IMR-90 (cell line): Measurements from ENCODE around the gene HAND2. TPM values are rescaled to one million over a fixed set of nuclear protein-coding genes. Genes with fewer than 3 reads are reported as not detected.
A peak's percentile ranks its signal among the peaks of the same experiment; 100 is the strongest.

Experiments
- ATAC-seq: fragments of 200-7000 bp; cut with Tn5 transposase; 2 replicates; pipeline ENCODE4 v1.9.1; 2020; ENCODE audit warnings: low read depth, mild to moderate bottlenecking, moderate library complexity
- BruUV-seq: library from RNA; stranded (reverse); fragments of 400-500 nt; replicated peaks from 2 replicates; lab custom pipeline; 2021; lab: Mats Ljungman, UMichigan
- CTCF ChIA-PET: fragments of 300-600 bp; formaldehyde crosslinking; extraction: SDS; loops from one replicate; lab custom pipeline; 2021; ENCODE audit warnings: antibody characterized with exemption; lab: Yijun Ruan, JAX
- POLR2A ChIA-PET: fragments of 300-600 bp; sonication (Branson Sonifier 250); formaldehyde crosslinking; loops from one replicate; lab custom pipeline; 2022; ENCODE audit warnings: antibody characterized with exemption; ENCODE audit not compliant: unreplicated experiment; lab: Charles Lee
- DNase-seq: peaks from one replicate; pipeline ENCODE4 v3.0.0; 2013
- H2AFZ ChIP-seq: replicated peaks from 2 replicates; pipeline ENCODE3; 2013; ENCODE audit warnings: low read length, mild to moderate bottlenecking; ENCODE audit not compliant: poor library complexity
- H2AK5ac ChIP-seq: 2 replicates; pipeline ENCODE4 v1.6.1; 2013; ENCODE audit warnings: low read depth, low read length, inconsistent platforms
- H2AK9ac ChIP-seq: replicated peaks from 2 replicates; pipeline ENCODE3; 2013; ENCODE audit warnings: mild to moderate bottlenecking, low read depth, low read length, moderate library complexity; ENCODE audit not compliant: poor library complexity
- H2BK120ac ChIP-seq: 2 replicates; pipeline ENCODE4 v1.6.1; 2013; ENCODE audit warnings: low read depth, low read length, inconsistent platforms
- H2BK15ac ChIP-seq: 3 replicates; pipeline ENCODE4 v1.6.1; 2013; ENCODE audit warnings: low read depth, low read length, inconsistent platforms
- H2BK20ac ChIP-seq: 2 replicates; pipeline ENCODE4 v1.6.1; 2013; ENCODE audit warnings: low read depth, mild to moderate bottlenecking, inconsistent platforms, low read length, moderate library complexity
- H2BK5ac ChIP-seq: 2 replicates; pipeline ENCODE4 v1.6.1; 2013; ENCODE audit warnings: mild to moderate bottlenecking, low read depth, low read length, inconsistent platforms; ENCODE audit not compliant: poor library complexity, severe bottlenecking
- H3K14ac ChIP-seq: replicated peaks from 2 replicates; pipeline ENCODE4 v1.6.1; 2013; ENCODE audit warnings: low read depth, low read length, inconsistent platforms
- H3K18ac ChIP-seq: 2 replicates; pipeline ENCODE4 v1.6.1; 2013; ENCODE audit warnings: low read depth, low read length, control low read depth
- H3K23ac ChIP-seq: 2 replicates; pipeline ENCODE4 v1.6.1; 2013; ENCODE audit warnings: low read depth, low read length, inconsistent platforms
- H3K27ac ChIP-seq: 2 replicates; pipeline ENCODE4 v1.5.1; 2013; ENCODE audit warnings: mild to moderate bottlenecking, control low read depth, low read length; ENCODE audit not compliant: insufficient read depth
- H3K27me3 ChIP-seq: 2 replicates; pipeline ENCODE4 v1.6.1; 2013; ENCODE audit warnings: low read length; ENCODE audit not compliant: control insufficient read depth, insufficient read depth
- H3K36me3 ChIP-seq: 2 replicates; pipeline ENCODE4 v1.6.1; 2013; ENCODE audit warnings: low read length, mixed read lengths; ENCODE audit not compliant: control insufficient read depth, insufficient read depth
- H3K4ac ChIP-seq: 2 replicates; pipeline ENCODE4 v1.6.1; 2013; ENCODE audit warnings: low read depth, low read length, inconsistent platforms
- H3K4me1 ChIP-seq: 2 replicates; pipeline ENCODE4 v1.6.1; 2013; ENCODE audit warnings: low read length, mixed read lengths; ENCODE audit not compliant: control insufficient read depth, insufficient read depth
- H3K4me2 ChIP-seq: 2 replicates; pipeline ENCODE4 v1.6.1; 2013; ENCODE audit warnings: low read depth, mild to moderate bottlenecking, control low read depth, low read length, moderate library complexity
- H3K4me3 ChIP-seq: 2 replicates; pipeline ENCODE4 v1.5.1; 2013; ENCODE audit warnings: low read depth, mild to moderate bottlenecking, control low read depth, low read length, moderate library complexity; ENCODE audit not compliant: insufficient read depth
- H3K56ac ChIP-seq: 2 replicates; pipeline ENCODE4 v1.6.1; 2013; ENCODE audit warnings: low read length, inconsistent platforms; ENCODE audit not compliant: insufficient read depth; ENCODE audit errors: extremely low read depth
- H3K79me1 ChIP-seq, 2 experiments: 2 replicates each; pipeline ENCODE4 v1.6.1; 2013; ENCODE audit warnings: low read length in 2 of 2, inconsistent platforms in 1 of 2, low read depth in 1 of 2
- H3K9ac ChIP-seq: 2 replicates; pipeline ENCODE4 v1.6.1; 2013; ENCODE audit warnings: low read depth, low read length, control low read depth
- H3K9me1 ChIP-seq: 2 replicates; pipeline ENCODE4 v1.6.1; 2013; ENCODE audit warnings: low read length, inconsistent platforms; ENCODE audit not compliant: insufficient read depth
- H3K9me3 ChIP-seq: 2 replicates; pipeline ENCODE4 v1.6.1; 2013; ENCODE audit warnings: low read length; ENCODE audit not compliant: control insufficient read depth, insufficient read depth
- H4K20me1 ChIP-seq: 2 replicates; pipeline ENCODE4 v1.6.1; 2013; ENCODE audit warnings: low read length, inconsistent platforms; ENCODE audit not compliant: insufficient read depth
- H4K5ac ChIP-seq: 2 replicates; pipeline ENCODE4 v1.6.1; 2013; ENCODE audit warnings: mild to moderate bottlenecking, low read depth, low read length, control low read depth
- H4K8ac ChIP-seq, 2 experiments: 2 replicates each; pipeline ENCODE4 v1.6.1; 2013; ENCODE audit warnings: low read depth in 2 of 2, low read length in 2 of 2, control low read depth in 1 of 2, inconsistent platforms in 1 of 2
- H4K91ac ChIP-seq: 2 replicates; pipeline ENCODE4 v1.6.1; 2013; ENCODE audit warnings: low read depth, low read length, inconsistent platforms; ENCODE audit not compliant: insufficient read depth
- BHLHE40 ChIP-seq: fragments of 150-350 bp; IDR thresholded peaks from 2 replicates; pipeline ENCODE4 v1.6.1; 2016; ENCODE audit warnings: mild to moderate bottlenecking, low read depth, low read length
- CEBPB ChIP-seq: IDR thresholded peaks from 2 replicates; pipeline ENCODE4 v1.6.1; 2012; ENCODE audit warnings: low read depth, low read length, improper control_type of control experiment
- CHD1 ChIP-seq: IDR thresholded peaks from 2 replicates; pipeline ENCODE4 v1.6.1; 2012; ENCODE audit warnings: low read depth, low read length, improper control_type of control experiment
- FOS ChIP-seq: fragments of 150-350 bp; IDR thresholded peaks from 2 replicates; pipeline ENCODE4 v1.6.1; 2016; ENCODE audit warnings: low read depth, low read length
- MAFK ChIP-seq: IDR thresholded peaks from 2 replicates; pipeline ENCODE4 v1.6.1; 2012; ENCODE audit warnings: low read depth, low read length, improper control_type of control experiment
- MAZ ChIP-seq: IDR thresholded peaks from 2 replicates; pipeline ENCODE4 v1.6.1; 2012; ENCODE audit warnings: low read depth, mild to moderate bottlenecking, low read length, improper control_type of control experiment, moderate library complexity, borderline replicate concordance
- MXI1 ChIP-seq: IDR thresholded peaks from 2 replicates; pipeline ENCODE4 v1.6.1; 2012; ENCODE audit warnings: low read depth, mild to moderate bottlenecking, low read length, moderate library complexity, borderline replicate concordance
- NFE2L2 ChIP-seq: fragments of 150-350 bp; IDR thresholded peaks from 2 replicates; pipeline ENCODE4 v1.6.1; 2016; ENCODE audit warnings: low read depth, mild to moderate bottlenecking, low read length
- POLR2A ChIP-seq: IDR thresholded peaks from 2 replicates; pipeline ENCODE4 v1.6.1; 2012; ENCODE audit warnings: mild to moderate bottlenecking, low read depth, low read length
- RAD21 ChIP-seq: IDR thresholded peaks from 2 replicates; pipeline ENCODE4 v1.6.1; 2012; ENCODE audit warnings: low read length, improper control_type of control experiment
- RCOR1 ChIP-seq: IDR thresholded peaks from 2 replicates; pipeline ENCODE4 v1.6.1; 2012; ENCODE audit warnings: mild to moderate bottlenecking, low read length, improper control_type of control experiment; ENCODE audit not compliant: insufficient replicate concordance
- RFX5 ChIP-seq: IDR thresholded peaks from 2 replicates; pipeline ENCODE4 v1.8.0; 2012; ENCODE audit warnings: low read depth, mild to moderate bottlenecking, low read length, moderate library complexity
- SMC3 ChIP-seq: fragments of 150-350 bp; IDR thresholded peaks from 2 replicates; pipeline ENCODE4 v1.6.1; 2016; ENCODE audit warnings: low read depth, mild to moderate bottlenecking, antibody characterized with exemption, low read length, moderate library complexity
- WGBS, 2 experiments: methylation state at CpG; one replicate each; pipeline versions ENCODE4 v1.1.5 to v1.1.7; 2013; ENCODE audit warnings: missing lambda C conversion rate in 2 of 2; ENCODE audit not compliant: insufficient read length in 1 of 2; ENCODE audit errors: extremely low coverage in 2 of 2; 5-methylcytosine and 5-hydroxymethylcytosine counted together
- dilution Hi-C: fragments of 300-500 bp; cut with HindIII; formaldehyde crosslinking; loops from one replicate; pipeline ENCODE4 v1.14.3; 2018; ENCODE audit warnings: low sequenced_read_pairs; ENCODE audit not compliant: unreplicated experiment
- in situ Hi-C: fragments of 300-500 bp; cut with MboI; formaldehyde crosslinking; loops from 3 replicates; pipeline ENCODE4 v1.14.3; 2019; ENCODE audit warnings: low sequenced_read_pairs, inconsistent platforms, mixed read lengths
- intact Hi-C: fragments of 100-400 bp; cut with micrococcal nuclease; formaldehyde crosslinking; loops from 2 replicates; pipeline ENCODE4 v1.10.0; 2022
- polyA plus RNA-seq, 3 experiments: library from polyadenylated mRNA; depleted of rRNA; stranded (reverse); fragments of >200 nt; gene quantifications; 2 replicates each; pipeline ENCODE4 v1.2.3, GENCODE V29; 2012; ENCODE audit warnings: low replicate concordance in 1 of 3
- total RNA-seq: library from RNA; depleted of rRNA; stranded (reverse); fragments of >200 nt; gene quantifications from 2 replicates; pipeline ENCODE4 v1.2.3, GENCODE V29; 2012
- TF ChIP-seq, protein P1 (sequence below): conservative IDR thresholded peaks from 2 replicates; pipeline ENCODE4 v1.5.1; 2012; ENCODE audit warnings: mild to moderate bottlenecking, low read depth, low read length, improper control_type of control experiment
- TF ChIP-seq, protein P2 (sequence below): fragments of 150-350 bp; IDR thresholded peaks from 2 replicates; pipeline ENCODE4 v1.6.1; 2017; ENCODE audit warnings: mild to moderate bottlenecking, antibody characterized with exemption, low read length, low read depth
- TF ChIP-seq, protein P3 (sequence below): fragments of 150-350 bp; IDR thresholded peaks from 2 replicates; pipeline ENCODE4 v1.6.1; 2016; ENCODE audit warnings: low read depth, mild to moderate bottlenecking, low read length, moderate library complexity, borderline replicate concordance

The HAND2 gene
- total and polyA plus RNA-seq, 2 of the 4 experiments (the other 2 are of a cell fraction) = 0.36 to 0.97 TPM

DNA sequence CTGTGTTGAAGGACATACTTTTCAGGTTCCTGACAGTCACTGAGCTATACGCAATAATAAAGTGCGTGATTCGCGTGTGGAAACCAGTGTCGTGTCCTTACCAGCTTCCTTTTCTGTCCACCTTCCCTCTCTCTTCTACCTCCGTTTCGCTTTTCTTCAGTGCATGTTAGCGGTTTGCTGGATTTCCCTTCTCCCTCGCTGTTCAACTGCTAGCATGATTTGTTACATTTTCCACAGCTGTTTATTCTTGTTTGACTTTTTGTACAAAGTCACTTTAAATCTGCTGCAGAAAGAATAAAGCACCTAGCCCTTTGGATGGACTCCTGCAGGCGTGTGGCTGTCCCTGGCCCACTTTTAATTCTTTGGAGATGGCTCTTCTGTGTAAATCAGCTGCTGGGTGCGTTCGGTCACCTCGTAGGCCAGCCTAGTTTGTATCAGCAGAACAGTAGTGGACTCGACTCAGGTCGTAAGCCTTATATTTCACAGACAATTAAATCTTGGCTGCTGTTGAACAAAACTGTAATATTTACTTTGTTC is 8.9 kb upstream of the HAND2 start:
- DNase-seq = no peak
- intact Hi-C loops (loop anchor here (10.0 kb wide), 1 partner anchor 286 kb away; no protein-coding TSS in a partner anchor), in situ Hi-C loops (no loop called here), dilution Hi-C loops (no loop called here)
- H2BK120ac ChIP-seq = no peak overlapping the region
- no peak overlapping the region for H3K4ac ChIP-seq
- no peak overlapping the region for H4K8ac ChIP-seq
- H3K9me1 ChIP-seq = no peaks in the 10 kb centered on the region; the same call in 1 of the 2 replicates
- no peaks in the 10 kb centered on the region for H3K36me3 ChIP-seq
- H2AK9ac ChIP-seq = no peak overlapping the region
- ATAC-seq = no peak
- no peak overlapping the region for H3K27ac ChIP-seq
- no peak overlapping the region; the same call in 1 of the 2 replicates for H3K4me3 ChIP-seq
- BruUV-seq = no TSS peak
- 0% methylated on average over 6 of the region's 15 CpGs; no CpG with 5 or more reads in 1 of the 2 experiments for WGBS, 2 experiments
- peaks cover 10% of the 10 kb centered on the region; the same call in 1 of the 2 replicates for H3K9me3 ChIP-seq
- no peak overlapping the region for H3K14ac ChIP-seq
- H2BK5ac ChIP-seq = no peak overlapping the region
- H3K9ac ChIP-seq = no peak overlapping the region
- no peak overlapping the region for H2BK20ac ChIP-seq
- no peak overlapping the region for H4K5ac ChIP-seq
- H3K4me1 ChIP-seq = no peaks in the 10 kb centered on the region
- CTCF ChIA-PET = no interaction called here
- H2AK5ac ChIP-seq = no peak overlapping the region
- H2BK15ac ChIP-seq = no peak overlapping the region
- H4K91ac ChIP-seq = no peak overlapping the region
- peak overlapping the region; percentile 51 for H3K4me2 ChIP-seq
- H3K23ac ChIP-seq = 0 out of 2 replicates have a peak overlapping the region, but pooled peaks have one; percentile 14
- POLR2A ChIA-PET = no interaction called here
- H3K18ac ChIP-seq = no peak overlapping the region
- no peak overlapping the region for H3K56ac ChIP-seq
- H4K20me1 ChIP-seq = no peaks in the 10 kb centered on the region
- no peaks in the 10 kb centered on the region for H3K79me1 ChIP-seq
- H3K27me3 ChIP-seq = peaks cover 66% of the 10 kb centered on the region
- TF ChIP-seq MAFK = no peak
- TF ChIP-seq RAD21 = no peak
- TF ChIP-seq RCOR1 = no peak
- no peak for TF ChIP-seq POLR2A
- TF ChIP-seq SMC3 = no peak
- no peak for TF ChIP-seq NFE2L2
- no peak for TF ChIP-seq BHLHE40
- TF ChIP-seq, protein P1, sequence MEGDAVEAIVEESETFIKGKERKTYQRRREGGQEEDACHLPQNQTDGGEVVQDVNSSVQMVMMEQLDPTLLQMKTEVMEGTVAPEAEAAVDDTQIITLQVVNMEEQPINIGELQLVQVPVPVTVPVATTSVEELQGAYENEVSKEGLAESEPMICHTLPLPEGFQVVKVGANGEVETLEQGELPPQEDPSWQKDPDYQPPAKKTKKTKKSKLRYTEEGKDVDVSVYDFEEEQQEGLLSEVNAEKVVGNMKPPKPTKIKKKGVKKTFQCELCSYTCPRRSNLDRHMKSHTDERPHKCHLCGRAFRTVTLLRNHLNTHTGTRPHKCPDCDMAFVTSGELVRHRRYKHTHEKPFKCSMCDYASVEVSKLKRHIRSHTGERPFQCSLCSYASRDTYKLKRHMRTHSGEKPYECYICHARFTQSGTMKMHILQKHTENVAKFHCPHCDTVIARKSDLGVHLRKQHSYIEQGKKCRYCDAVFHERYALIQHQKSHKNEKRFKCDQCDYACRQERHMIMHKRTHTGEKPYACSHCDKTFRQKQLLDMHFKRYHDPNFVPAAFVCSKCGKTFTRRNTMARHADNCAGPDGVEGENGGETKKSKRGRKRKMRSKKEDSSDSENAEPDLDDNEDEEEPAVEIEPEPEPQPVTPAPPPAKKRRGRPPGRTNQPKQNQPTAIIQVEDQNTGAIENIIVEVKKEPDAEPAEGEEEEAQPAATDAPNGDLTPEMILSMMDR = no peak
- no peak for TF ChIP-seq RFX5
- no peak for TF ChIP-seq MAZ
- no peak for TF ChIP-seq FOS
- TF ChIP-seq, protein P2, sequence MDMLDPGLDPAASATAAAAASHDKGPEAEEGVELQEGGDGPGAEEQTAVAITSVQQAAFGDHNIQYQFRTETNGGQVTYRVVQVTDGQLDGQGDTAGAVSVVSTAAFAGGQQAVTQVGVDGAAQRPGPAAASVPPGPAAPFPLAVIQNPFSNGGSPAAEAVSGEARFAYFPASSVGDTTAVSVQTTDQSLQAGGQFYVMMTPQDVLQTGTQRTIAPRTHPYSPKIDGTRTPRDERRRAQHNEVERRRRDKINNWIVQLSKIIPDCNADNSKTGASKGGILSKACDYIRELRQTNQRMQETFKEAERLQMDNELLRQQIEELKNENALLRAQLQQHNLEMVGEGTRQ = no peak
- TF ChIP-seq CEBPB = no peak
- TF ChIP-seq MXI1 = no peak
- no peak for TF ChIP-seq CHD1
- TF ChIP-seq, protein P3, sequence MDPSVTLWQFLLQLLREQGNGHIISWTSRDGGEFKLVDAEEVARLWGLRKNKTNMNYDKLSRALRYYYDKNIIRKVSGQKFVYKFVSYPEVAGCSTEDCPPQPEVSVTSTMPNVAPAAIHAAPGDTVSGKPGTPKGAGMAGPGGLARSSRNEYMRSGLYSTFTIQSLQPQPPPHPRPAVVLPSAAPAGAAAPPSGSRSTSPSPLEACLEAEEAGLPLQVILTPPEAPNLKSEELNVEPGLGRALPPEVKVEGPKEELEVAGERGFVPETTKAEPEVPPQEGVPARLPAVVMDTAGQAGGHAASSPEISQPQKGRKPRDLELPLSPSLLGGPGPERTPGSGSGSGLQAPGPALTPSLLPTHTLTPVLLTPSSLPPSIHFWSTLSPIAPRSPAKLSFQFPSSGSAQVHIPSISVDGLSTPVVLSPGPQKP = no peak
- H2AFZ ChIP-seq = no peak overlapping the region
